ENCODE data around the gene JMJD1C. TPM values are rescaled to one million over a fixed set of nuclear protein-coding genes. Genes with fewer than 3 reads are reported as not detected.
"Not testable (repeated sequence)": the region's sequence is repeated elsewhere in the genome, so short reads cannot be mapped to it uniquely, and the experiment has no call there.

Gene JMJD1C
- total RNA-seq, 1 donor from 2014 or later, result 72.9 TPM

DNA sequence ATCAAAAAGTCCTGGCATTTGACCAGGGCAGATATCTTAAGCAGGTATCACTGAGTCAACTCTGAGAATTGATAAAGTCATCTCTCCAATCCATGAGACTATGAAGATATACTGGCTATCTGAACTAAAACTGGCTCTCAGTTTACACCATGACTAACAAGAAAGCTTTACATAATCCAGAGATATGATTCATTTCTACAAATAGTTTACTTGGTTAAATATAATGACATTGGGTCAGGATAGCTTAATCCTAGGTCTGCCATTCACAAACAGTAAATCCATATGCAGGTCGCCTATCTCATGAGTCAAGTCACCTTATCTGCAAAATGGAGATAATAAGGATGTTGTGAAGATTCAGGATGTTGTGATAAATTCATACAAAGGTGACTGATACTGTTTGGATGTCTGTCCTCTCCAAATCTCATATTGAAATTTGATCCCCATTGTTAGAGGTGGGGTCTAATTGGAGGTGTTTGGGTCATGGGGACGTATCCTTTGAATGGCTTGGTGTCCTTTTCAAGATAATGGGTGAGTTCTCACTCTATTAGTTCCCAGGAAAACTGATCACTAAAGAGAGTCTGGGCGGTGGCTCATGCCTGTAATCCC lies 117.4 kb downstream of the JMJD1C start:
- Mint-ChIP-seq H3K4me1 (ENCODE audit: low read depth) (peaks cover 16% of the 10 kb centered on the region), H3K27me3 (ENCODE audit: low read depth) (no peaks in the 10 kb centered on the region), H3K9me3 (ENCODE audit: low read depth) (no peaks in the 10 kb centered on the region), H3K36me3 (ENCODE audit: low read depth) (peaks cover 2% of the 10 kb centered on the region), H3K4me3 (ENCODE audit: unreplicated experiment) (no peak overlapping the region), H3K27ac (ENCODE audit: unreplicated experiment) (no peak overlapping the region)
- TF ChIP-seq, protein P1, sequence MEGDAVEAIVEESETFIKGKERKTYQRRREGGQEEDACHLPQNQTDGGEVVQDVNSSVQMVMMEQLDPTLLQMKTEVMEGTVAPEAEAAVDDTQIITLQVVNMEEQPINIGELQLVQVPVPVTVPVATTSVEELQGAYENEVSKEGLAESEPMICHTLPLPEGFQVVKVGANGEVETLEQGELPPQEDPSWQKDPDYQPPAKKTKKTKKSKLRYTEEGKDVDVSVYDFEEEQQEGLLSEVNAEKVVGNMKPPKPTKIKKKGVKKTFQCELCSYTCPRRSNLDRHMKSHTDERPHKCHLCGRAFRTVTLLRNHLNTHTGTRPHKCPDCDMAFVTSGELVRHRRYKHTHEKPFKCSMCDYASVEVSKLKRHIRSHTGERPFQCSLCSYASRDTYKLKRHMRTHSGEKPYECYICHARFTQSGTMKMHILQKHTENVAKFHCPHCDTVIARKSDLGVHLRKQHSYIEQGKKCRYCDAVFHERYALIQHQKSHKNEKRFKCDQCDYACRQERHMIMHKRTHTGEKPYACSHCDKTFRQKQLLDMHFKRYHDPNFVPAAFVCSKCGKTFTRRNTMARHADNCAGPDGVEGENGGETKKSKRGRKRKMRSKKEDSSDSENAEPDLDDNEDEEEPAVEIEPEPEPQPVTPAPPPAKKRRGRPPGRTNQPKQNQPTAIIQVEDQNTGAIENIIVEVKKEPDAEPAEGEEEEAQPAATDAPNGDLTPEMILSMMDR (IDR thresholded peaks at IDR 0.05), result no peak
- DNase-seq (ENCODE audit: low spot score), result no peak

DNA sequence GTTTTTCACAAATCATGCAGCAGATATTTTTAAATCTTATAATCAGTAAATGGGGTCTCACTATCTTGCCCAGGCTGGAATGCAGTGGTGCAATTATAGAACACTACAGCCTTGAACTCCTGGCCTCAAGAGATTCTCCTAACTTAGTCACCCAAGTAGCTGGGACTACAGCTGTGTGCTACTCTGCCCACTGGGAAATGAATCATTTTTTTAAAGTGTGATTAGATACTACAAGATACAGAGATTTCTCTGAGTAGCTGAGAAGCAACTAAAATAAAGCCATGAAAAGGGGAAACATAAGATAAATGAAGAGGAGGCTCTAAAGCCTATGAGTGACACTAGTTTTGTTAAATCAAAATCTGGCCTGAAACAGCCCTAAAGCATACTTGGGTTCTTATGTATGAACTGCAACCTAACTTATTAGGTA lies 119.7 kb downstream of the JMJD1C start:
- H3K4me1 Mint-ChIP-seq (ENCODE audit: low read depth), result peaks cover 12% of the 10 kb centered on the region
- no peak overlapping the region for H3K4me3 Mint-ChIP-seq (ENCODE audit: unreplicated experiment)
- TF ChIP-seq, protein P1 (IDR thresholded peaks at IDR 0.05), result no peak
- DNase-seq (ENCODE audit: low spot score), result no peak
- H3K27me3 Mint-ChIP-seq (ENCODE audit: low read depth), result no peaks in the 10 kb centered on the region
- H3K27ac Mint-ChIP-seq (ENCODE audit: unreplicated experiment), result no peak overlapping the region
- H3K9me3 Mint-ChIP-seq (ENCODE audit: low read depth), result no peaks in the 10 kb centered on the region
- no peaks in the 10 kb centered on the region for H3K36me3 Mint-ChIP-seq (ENCODE audit: low read depth)

DNA sequence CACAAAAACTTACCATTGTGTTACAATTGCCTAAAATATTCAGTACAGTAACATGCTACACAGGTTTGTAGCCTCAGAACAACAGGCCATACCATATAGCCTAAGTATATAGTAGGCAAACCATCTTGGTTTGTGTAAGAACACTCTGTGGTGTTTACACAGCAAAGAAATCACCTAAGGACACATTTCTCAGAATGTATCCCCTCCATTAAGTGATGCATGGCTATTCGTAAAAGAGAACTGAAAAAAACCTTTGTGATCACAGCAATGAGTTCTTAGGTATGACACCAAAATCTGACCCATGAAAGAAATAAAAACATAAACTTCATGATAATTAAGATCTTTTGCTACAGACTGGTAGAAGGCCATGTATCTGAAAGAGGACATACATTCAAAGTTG lies 121.5 kb downstream of the JMJD1C start:
- H3K9me3 Mint-ChIP-seq (ENCODE audit: low read depth), result no peaks in the 10 kb centered on the region
- no peak for DNase-seq (ENCODE audit: low spot score)
- H3K4me1 Mint-ChIP-seq (ENCODE audit: low read depth), result peaks cover 12% of the 10 kb centered on the region
- no peaks in the 10 kb centered on the region for H3K36me3 Mint-ChIP-seq (ENCODE audit: low read depth)
- no peak overlapping the region for H3K27ac Mint-ChIP-seq (ENCODE audit: unreplicated experiment)
- TF ChIP-seq, protein P1 (IDR thresholded peaks at IDR 0.05), result no peak
- no peak overlapping the region for H3K4me3 Mint-ChIP-seq (ENCODE audit: unreplicated experiment)
- no peaks in the 10 kb centered on the region for H3K27me3 Mint-ChIP-seq (ENCODE audit: low read depth)

DNA sequence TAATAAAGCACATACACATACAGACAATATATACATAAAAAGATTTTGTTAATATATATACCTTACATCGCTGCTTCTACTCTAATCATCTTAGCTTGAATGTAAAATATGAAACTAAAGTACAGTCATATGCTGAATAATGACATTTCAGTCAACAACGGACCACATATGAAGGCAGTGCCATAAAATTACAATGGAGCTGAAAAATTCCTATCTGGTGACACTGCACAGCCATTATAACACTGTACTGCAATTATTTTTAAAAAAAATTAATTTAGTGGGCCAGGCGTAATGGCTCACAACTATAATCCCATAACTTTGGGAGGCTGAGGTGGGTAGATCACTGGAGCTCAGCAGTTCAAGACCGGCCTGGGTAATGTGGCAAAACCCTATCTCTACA lies 122.3 kb downstream of the JMJD1C start:
- TF ChIP-seq, protein P1 (IDR thresholded peaks at IDR 0.05), result no peak
- Mint-ChIP-seq H3K27me3 (ENCODE audit: low read depth) (no peaks in the 10 kb centered on the region), H3K36me3 (ENCODE audit: low read depth) (no peaks in the 10 kb centered on the region), H3K4me1 (ENCODE audit: low read depth) (peaks cover 10% of the 10 kb centered on the region), H3K9me3 (ENCODE audit: low read depth) (no peaks in the 10 kb centered on the region), H3K27ac (ENCODE audit: unreplicated experiment) (no peak overlapping the region), H3K4me3 (ENCODE audit: unreplicated experiment) (no peak overlapping the region)
- DNase-seq (ENCODE audit: low spot score), result no peak

DNA sequence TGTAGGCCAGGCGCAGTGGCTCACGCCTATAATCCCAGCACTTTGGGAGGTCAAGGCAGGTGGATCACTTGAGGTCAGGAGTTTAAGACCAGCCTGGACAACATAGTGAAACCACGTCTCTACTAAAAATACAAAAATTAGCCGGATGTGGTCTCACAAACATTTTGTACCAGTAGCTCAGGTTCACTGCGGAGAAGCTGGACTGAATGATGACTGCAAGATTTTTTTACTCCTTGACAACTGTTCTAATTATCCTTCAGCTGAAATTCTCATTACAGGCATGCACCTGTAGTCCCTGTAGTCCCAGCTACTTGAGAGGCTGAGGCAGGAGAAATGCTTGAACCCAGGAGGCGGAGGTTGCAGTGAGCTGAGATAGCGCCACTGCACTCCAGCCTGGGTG lies 126.1 kb downstream of the JMJD1C start:
- not testable (repeated sequence) for H3K36me3 Mint-ChIP-seq (ENCODE audit: low read depth)

More for the DNA sequence above, 126.1 kb downstream of the JMJD1C start:
- not testable (repeated sequence) for H3K27ac Mint-ChIP-seq (ENCODE audit: unreplicated experiment); H3K9me3 Mint-ChIP-seq (ENCODE audit: low read depth); H3K4me3 Mint-ChIP-seq (ENCODE audit: unreplicated experiment); DNase-seq (ENCODE audit: low spot score); H3K4me1 Mint-ChIP-seq (ENCODE audit: low read depth); H3K27me3 Mint-ChIP-seq (ENCODE audit: low read depth)

Measured in chondrocyte (in vitro differentiated cells).